ENCODE results near the gene SLC9A5.

GRCh38 chr16:67270931-67271338 lies 22.2 kb downstream of the SLC9A5 start:
- no peak for TF ChIP-seq CTCF (IDR thresholded peaks at IDR 0.05)
- no peak for TF ChIP-seq POLR2AphosphoS5 (IDR thresholded peaks at IDR 0.05)
